Measurements from ENCODE around the gene HRC.

The HRC gene

DNA sequence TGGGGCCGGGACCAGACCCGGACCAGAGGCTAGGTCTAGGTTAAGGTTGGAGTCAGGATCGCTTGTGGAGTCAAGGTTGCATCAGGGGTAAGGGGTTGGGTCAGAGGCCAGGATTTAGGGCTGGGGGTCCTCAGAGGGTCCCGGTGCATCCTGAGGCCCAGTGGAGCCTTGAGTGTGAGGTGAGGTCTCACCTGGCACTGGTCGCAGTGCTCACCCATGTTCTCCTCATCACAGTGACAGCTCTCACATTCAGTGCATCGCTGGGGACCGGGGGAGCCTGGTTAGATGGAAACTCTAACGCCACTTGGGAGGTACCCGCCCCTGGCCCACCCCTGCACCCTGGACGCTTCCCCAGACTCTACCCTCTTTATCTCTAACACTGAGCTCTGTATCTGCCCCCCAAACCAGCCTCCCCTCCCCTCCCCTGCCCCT is 3.1 kb downstream of the HRC start:
- H3K4me3 ChIP-seq (ENCODE audit: low read depth, low read length): no peak overlapping the region
- TF ChIP-seq, protein P1, sequence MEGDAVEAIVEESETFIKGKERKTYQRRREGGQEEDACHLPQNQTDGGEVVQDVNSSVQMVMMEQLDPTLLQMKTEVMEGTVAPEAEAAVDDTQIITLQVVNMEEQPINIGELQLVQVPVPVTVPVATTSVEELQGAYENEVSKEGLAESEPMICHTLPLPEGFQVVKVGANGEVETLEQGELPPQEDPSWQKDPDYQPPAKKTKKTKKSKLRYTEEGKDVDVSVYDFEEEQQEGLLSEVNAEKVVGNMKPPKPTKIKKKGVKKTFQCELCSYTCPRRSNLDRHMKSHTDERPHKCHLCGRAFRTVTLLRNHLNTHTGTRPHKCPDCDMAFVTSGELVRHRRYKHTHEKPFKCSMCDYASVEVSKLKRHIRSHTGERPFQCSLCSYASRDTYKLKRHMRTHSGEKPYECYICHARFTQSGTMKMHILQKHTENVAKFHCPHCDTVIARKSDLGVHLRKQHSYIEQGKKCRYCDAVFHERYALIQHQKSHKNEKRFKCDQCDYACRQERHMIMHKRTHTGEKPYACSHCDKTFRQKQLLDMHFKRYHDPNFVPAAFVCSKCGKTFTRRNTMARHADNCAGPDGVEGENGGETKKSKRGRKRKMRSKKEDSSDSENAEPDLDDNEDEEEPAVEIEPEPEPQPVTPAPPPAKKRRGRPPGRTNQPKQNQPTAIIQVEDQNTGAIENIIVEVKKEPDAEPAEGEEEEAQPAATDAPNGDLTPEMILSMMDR (IDR thresholded peaks at IDR 0.05; ENCODE audit: low read depth, low read length, missing control alignments): no peak
- in situ Hi-C loops (cut with HindIII; ENCODE audit: low sequenced_read_pairs): no loop called here
- DNase-seq (ENCODE audit: low read depth): no peak

DNA sequence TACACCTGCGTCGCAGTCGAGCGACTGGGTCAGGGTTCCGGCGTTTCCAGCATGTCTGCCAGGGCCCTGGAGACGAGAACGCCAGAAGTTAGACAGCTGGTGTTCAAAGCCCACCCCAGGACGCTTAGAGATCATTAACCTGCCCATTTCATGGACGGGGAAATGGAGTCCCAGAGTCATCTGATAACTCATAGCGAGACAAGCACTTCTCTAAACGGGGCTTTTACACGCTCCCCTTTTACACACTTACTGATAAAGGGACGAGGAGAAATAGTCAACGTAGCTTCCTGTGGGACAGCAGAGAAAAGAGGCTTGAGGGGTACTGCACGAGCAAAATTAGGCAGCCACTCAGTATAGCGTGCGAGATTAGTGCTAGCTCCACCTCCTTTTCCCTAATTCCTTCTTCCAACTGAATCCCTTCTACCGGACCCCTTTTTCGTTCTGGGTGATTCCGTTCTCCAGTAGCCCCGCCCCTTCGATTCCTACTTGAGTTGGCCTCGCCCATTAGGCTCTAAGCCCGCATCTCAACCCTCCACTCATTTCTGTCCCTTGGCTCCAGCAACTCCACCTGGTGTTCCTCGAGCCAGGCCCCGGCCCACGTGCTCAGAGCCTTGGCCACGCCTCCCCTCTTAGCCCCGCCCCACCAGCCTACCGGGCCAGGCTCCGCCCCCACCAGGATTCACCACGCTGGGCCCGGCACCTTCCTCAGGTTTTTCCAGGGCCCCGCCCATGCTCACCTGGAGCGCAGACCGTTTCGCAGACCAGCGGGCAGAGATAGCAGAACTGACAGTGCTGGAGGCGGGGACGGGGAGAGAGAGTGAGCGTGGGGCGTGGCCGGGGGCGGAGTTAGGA is 3.7 kb downstream of the HRC start:
- no peak overlapping the region for H3K4me3 ChIP-seq (ENCODE audit: low read depth, low read length)
- no peak for DNase-seq (ENCODE audit: low read depth)
- in situ Hi-C loops (cut with HindIII; ENCODE audit: low sequenced_read_pairs): no loop called here
- TF ChIP-seq, protein P1 (IDR thresholded peaks at IDR 0.05; ENCODE audit: low read depth, low read length, missing control alignments): no peak

DNA sequence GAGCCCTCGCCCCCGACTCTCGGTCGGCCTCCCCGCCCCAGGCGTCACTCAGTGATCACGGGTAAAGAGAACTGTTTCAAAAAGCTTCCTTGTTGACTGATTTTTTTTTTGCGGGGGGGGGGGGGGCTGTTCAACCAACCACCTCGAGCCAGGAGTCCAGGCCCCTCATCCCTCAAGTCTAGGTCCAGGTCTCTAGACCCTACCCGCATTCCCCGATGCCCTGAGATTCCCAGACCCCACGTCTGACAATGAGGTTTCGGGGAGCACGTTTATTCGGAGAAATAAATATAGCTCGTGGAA is 4.3 kb downstream of the HRC start:
- DNase-seq (ENCODE audit: low read depth): no peak
- in situ Hi-C loops (cut with HindIII; ENCODE audit: low sequenced_read_pairs): no loop called here
- TF ChIP-seq, protein P1 (IDR thresholded peaks at IDR 0.05; ENCODE audit: low read depth, low read length, missing control alignments): no peak
- peak overlapping the region; percentile 62 for H3K4me3 ChIP-seq (ENCODE audit: low read depth, low read length)

DNA sequence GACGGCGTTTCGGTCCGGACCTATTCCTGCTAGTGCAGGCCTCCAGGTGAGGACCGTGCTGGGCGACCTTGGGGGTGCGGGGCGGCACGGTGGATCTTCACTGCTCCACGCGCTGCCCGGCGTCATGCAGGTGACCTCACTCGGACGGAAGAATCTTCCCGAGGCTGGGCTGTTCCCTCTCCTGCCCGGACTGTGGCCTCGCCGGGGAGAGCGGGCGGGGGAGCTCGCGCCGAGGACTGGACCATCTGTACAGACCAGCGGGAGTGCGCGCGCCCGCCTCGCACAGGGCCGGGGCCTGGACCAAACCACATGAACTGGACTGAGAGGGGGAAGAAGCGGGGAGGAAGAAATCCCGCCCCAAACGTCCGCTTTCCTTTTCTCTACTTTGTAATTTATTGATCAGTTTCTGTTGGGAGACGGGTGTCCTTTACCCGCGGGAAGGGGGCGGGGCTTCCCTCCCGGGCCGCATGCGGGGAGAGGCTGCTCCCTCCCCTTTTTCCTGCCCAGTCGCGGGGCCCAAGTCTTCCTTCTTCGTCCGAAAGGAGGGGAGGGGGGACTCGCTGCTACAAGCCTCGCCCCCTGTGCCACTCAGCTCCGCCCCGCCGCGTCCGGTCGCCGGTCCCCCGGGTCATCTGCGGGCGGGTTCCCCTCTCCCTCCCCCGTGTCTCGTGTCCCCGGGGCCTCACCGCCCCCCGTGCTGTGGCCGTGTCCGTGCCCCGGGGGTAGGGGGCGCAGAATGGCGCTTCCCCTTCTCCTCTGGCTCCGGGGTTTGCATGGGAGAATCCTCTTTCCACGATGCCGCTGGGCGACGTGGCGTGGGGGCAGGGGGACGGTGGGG is 4.9 kb downstream of the HRC start:
- H3K4me3 ChIP-seq (ENCODE audit: low read depth, low read length): peak overlapping the region; percentile 62
- in situ Hi-C loops (cut with HindIII; ENCODE audit: low sequenced_read_pairs): no loop called here
- TF ChIP-seq, protein P1 (IDR thresholded peaks at IDR 0.05; ENCODE audit: low read depth, low read length, missing control alignments): no peak
- no peak for DNase-seq (ENCODE audit: low read depth)

DNA sequence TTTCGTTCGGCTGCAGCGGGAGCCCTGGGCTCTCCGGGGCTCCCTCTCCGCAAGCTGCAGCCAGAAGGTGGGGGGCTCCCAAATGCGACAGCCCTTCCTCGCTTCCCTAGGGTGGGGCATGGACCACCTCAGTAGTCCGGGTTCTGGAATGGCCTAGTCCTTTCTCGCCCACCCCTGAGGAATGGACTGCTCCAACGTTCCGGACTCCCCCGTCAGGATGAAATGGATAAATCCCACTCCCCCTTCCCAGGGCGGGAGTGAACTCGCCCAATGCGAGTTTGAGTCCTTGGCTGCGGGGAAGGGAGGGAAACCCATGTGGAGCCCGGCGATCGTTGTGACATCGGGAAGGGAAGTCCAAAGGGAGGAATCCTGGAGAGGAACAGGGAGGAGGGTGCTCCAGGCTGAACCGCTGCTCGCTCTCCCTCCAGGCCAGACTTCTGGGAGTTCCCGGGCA is 5.5 kb downstream of the HRC start:
- DNase-seq (ENCODE audit: low read depth): peak; percentile 74
- in situ Hi-C loops (cut with HindIII; ENCODE audit: low sequenced_read_pairs): no loop called here
- H3K4me3 ChIP-seq (ENCODE audit: low read depth, low read length): peak overlapping the region; percentile 62
- TF ChIP-seq, protein P1 (IDR thresholded peaks at IDR 0.05; ENCODE audit: low read depth, low read length, missing control alignments): no peak

DNA sequence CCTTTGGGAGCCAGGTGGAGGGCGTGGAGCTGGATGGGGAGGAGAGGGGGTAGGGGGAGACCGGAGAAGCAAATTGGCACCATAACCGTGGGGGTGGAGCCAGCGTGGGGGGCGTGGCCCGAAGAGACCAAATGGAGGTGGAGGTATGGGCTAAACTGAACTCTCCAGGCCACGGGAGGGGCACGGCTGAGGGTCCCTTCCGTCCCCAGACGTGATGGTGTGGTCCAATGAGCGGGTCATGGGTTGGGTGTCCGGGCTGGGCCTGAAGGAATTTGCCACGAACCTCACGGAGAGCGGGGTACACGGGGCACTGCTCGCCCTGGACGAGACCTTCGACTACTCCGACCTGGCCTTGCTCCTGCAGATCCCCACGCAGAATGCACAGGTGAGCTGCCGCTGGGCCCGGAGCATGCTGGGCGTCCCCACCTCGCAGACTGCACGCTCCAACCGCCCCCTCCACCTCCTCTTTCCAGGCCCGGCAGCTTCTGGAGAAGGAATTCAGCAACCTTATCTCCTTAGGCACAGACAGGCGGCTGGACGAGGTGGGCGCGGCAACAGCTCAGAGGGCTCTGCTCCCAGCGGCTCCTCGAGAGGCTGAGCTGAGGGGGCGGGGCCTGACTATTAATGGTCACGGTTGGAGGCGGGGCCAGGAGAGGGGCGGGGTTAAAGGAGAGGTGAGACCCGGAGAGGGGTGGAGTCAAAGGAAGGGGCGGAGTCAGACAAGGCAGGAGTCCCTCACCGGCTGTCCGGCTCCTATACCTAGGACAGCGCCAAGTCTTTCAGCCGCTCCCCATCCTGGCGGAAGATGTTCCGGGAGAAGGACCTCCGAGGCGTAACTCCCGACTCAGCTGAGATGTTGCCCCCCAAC is 6.2 kb downstream of the HRC start:
- TF ChIP-seq, protein P1 (IDR thresholded peaks at IDR 0.05; ENCODE audit: low read depth, low read length, missing control alignments): no peak
- in situ Hi-C loops (cut with HindIII; ENCODE audit: low sequenced_read_pairs): no loop called here
- peak; percentile 73 for DNase-seq (ENCODE audit: low read depth)
- H3K4me3 ChIP-seq (ENCODE audit: low read depth, low read length): peak overlapping the region; percentile 62
